GM18502 (cell line): ENCODE measurements around the gene PCK1.

Experiments used
- ATAC-seq: cut with Tn5 transposase; IDR thresholded peaks from one replicate; pipeline ENCODE4 v1.9.1; 2021; ENCODE audit warnings: mild to moderate bottlenecking; ENCODE audit not compliant: unreplicated experiment, poor library complexity

Gene PCK1

GRCh38 chr20:57558614-57559288, 2.2 kb upstream of the PCK1 start:
- ATAC-seq = no peak

DNA sequence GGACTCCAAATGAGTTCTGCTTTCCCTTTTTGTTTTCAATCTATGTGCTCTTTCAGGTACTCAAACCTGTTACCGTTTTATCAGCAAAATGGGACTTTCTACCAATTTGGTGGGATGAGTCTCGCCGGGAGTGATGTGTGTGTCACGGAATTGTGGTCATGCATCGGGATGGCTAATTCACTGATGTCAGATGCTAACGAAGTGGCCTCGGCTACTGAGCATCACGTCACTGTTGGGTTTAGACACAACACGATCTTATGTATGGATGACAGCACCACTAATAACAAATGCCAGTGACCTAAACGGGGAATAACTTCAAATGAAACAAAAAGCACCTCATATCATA, 1.6 kb upstream of the PCK1 start:
- ATAC-seq = no peak

GRCh38 chr20:57559658-57560553, 1.0 kb upstream of the PCK1 start:
- no peak for ATAC-seq

- ATAC-seq = no peak
These were observed 708 bp downstream of the PCK1 start for GRCh38 chr20:57561356-57562279.

DNA sequence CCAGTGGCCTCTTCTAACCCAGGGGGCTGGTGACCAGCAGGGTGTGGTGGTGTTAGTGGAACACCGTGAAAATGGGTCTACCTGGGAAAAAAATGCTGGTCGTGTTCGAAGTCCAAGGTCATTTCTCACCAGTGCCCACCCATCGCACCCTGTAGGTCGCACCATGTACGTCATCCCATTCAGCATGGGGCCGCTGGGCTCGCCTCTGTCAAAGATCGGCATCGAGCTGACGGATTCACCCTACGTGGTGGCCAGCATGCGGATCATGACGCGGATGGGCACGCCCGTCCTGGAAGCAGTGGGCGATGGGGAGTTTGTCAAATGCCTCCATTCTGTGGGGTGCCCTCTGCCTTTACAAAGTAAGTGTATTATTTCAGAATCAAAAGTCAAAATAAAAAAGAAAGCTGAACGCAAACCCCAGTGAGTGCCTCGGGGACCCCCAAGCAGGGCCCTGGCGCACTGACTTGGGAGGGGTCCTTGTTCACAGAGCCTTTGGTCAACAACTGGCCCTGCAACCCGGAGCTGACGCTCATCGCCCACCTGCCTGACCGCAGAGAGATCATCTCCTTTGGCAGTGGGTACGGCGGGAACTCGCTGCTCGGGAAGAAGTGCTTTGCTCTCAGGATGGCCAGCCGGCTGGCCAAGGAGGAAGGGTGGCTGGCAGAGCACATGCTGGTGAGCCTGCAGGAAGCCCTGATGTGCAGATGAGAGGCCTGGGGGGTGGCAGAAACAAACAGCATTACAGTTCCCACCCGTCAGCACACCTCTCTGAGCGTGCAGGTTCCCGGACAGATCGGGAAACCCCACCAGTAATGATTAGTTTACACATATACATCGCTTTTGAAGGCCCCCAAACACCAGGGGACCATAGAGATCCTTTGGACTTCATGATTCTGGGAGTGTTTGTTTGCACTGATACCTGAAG, 1.9 kb downstream of the PCK1 start:
- ATAC-seq = no peak

- no peak for ATAC-seq
These were observed 2.6 kb downstream of the PCK1 start for GRCh38 chr20:57563522-57563921.

GRCh38 chr20:57564180-57564802, 3.4 kb downstream of the PCK1 start:
- no peak for ATAC-seq

- ATAC-seq = no peak
These were observed 4.2 kb downstream of the PCK1 start for GRCh38 chr20:57564951-57565642.

DNA sequence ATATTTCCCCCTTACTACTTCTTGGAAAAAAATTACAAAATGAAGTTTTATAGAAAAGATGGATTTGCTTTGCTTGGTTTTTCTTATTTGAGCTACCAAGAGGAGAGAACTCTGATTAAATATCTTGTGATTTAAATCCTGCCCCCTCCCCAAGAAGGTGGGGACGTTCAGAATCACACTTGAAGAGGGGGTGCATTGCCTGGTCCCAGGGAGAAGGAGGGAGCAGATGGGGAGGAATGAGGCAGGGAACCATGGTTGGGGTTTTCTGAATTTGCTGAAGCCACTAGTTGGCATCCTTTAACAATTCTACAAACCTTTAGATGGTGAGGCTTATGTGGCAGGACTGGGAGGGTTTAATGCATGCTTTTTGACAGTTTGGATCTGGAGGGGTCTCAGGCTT, 5.5 kb downstream of the PCK1 start:
- no peak for ATAC-seq

GRCh38 chr20:57566803-57567459, 6.0 kb downstream of the PCK1 start:
- ATAC-seq = no peak

GRCh38 chr20:57567471-57568079, 6.7 kb downstream of the PCK1 start:
- no peak for ATAC-seq

GRCh38 chr20:57568088-57568896, 7.4 kb downstream of the PCK1 start:
- ATAC-seq = no peak

DNA sequence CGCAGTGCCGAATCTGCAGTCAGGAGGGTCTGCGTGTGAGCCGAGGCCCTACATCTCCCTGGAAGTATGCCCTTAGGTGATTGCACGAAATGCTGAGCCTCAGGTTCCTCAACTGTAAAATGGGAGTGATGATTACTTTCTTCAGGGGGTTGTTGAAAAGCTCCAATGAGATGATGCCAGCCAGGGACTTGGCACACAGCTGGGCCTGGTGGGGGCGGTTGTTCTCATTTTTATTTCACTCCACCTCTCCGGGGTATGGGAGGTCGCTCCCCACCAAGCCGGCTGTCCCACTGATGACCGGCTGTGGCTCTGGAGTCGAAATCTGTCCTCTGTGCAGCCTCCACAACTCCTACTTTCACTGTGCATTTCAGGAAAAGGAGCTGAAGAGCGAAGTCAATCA, 8.1 kb downstream of the PCK1 start:
- ATAC-seq = no peak

GRCh38 chr20:57570145-57570850, 9.4 kb downstream of the PCK1 start:
- ATAC-seq = no peak

- ATAC-seq = no peak
These were observed 10.0 kb downstream of the PCK1 start for GRCh38 chr20:57570920-57571319.

GRCh38 chr20:57571782-57572416, 11.0 kb downstream of the PCK1 start:
- no peak for ATAC-seq
